Measurements from ENCODE around the gene DCAF8. TPM values are rescaled to one million over a fixed set of nuclear protein-coding genes. Genes with fewer than 3 reads are reported as not detected.

The DCAF8 gene
- total and polyA plus RNA-seq, 2 donors (not counting 3 experiments of a cell fraction or from before 2014, with no cell fraction given) = 85.5 to 106 TPM

GRCh38 chr1:160277987-160278386 lies 15.6 kb upstream of the DCAF8 start:
- H3K4me3 ChIP-seq (replicated peaks in 1 of 3; ENCODE audit: insufficient read depth in 1 of 3, low read depth in 1 of 3, low read length in 3 of 3) = no peak overlapping the region
- H3K79me2 ChIP-seq (ENCODE audit: control insufficient read depth, insufficient read depth, low read length) = peaks cover under 1% of the 10 kb centered on the region
- no peak overlapping the region for H3K9ac ChIP-seq (replicated peaks; ENCODE audit: extremely low read depth, insufficient read depth, low read length)
- H3K27me3 ChIP-seq (ENCODE audit: control insufficient read depth in 2 of 2, insufficient read depth in 2 of 2, low read length in 2 of 2) = no peaks in the 10 kb centered on the region
- DNase-seq (ENCODE audit: low read depth, low spot score) (no peak), FAIRE-seq (no peak)
- H2AFZ ChIP-seq (ENCODE audit: low read depth, low read length) = no peak overlapping the region
- intact Hi-C loops (cut with micrococcal nuclease) = no loop called here
- no peak overlapping the region for H3K27ac ChIP-seq (ENCODE audit: insufficient read depth, low read depth, low read length)
- no peak overlapping the region for H3K4me2 ChIP-seq (ENCODE audit: insufficient read depth, low read length)
- no peaks in the 10 kb centered on the region for H3K9me3 ChIP-seq (replicated peaks; ENCODE audit: control insufficient read depth, insufficient read depth, low read length)
- POLR2A ChIA-PET = no interaction called here
- no peaks in the 10 kb centered on the region for H4K20me1 ChIP-seq (replicated peaks; ENCODE audit: control insufficient read depth, extremely low read depth, insufficient read depth, low read length)
- no peaks in the 10 kb centered on the region for H3K4me1 ChIP-seq (ENCODE audit: control insufficient read depth, extremely low read depth, insufficient read depth, low read length)
- TF ChIP-seq JUN (IDR thresholded peaks at IDR 0.05; ENCODE audit: borderline replicate concordance, insufficient read depth, insufficient read length, low read depth) (no peak), FOS (IDR thresholded peaks at IDR 0.05; ENCODE audit: borderline replicate concordance, insufficient read depth, low read length) (no peak), GATA2 (IDR thresholded peaks at IDR 0.05; ENCODE audit: insufficient read depth, insufficient read length, low read depth, low read length) (no peak), CTCF (IDR thresholded peaks at IDR 0.05; ENCODE audit: extremely low read depth in 1 of 2, insufficient read depth in 1 of 2, low read depth in 1 of 2, low read length in 2 of 2) (no peak), EZH2 (IDR thresholded peaks at IDR 0.05; ENCODE audit: borderline replicate concordance, low read depth, low read length, severe bottlenecking) (no peak), POLR2AphosphoS5 (IDR thresholded peaks at IDR 0.05; ENCODE audit: insufficient read depth, low read depth, low read length) (no peak), POLR2A (IDR thresholded peaks at IDR 0.05; ENCODE audit: low read depth, low read length) (no peak), MYC (IDR thresholded peaks at IDR 0.05; ENCODE audit: low read depth, low read length) (no peak)
- TF ChIP-seq, protein P1, sequence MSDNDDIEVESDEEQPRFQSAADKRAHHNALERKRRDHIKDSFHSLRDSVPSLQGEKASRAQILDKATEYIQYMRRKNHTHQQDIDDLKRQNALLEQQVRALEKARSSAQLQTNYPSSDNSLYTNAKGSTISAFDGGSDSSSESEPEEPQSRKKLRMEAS (IDR thresholded peaks at IDR 0.05; ENCODE audit: insufficient read depth, insufficient read length) = no peak
- H3K36me3 ChIP-seq (ENCODE audit: control insufficient read depth in 2 of 2, extremely low read depth in 1 of 2, insufficient read depth in 2 of 2, low read length in 2 of 2) = peaks cover 34% of the 10 kb centered on the region in 2 experiments
- CTCF ChIA-PET = interaction anchor here (1.0 to 3.2 kb wide), 4 partner anchors 12 to 85 kb away, joined by 3 to 11 read pairs (median 6); no protein-coding TSS in a partner anchor
- dilution Hi-C loops (cut with MboI; ENCODE audit: extremely low pct_ligation_motif_present, low sequenced_read_pairs) = no loop called here
- BruUV-seq (replicated peaks) = no TSS peak
- H3K9me1 ChIP-seq (replicated peaks; ENCODE audit: control insufficient read depth, extremely low read depth, insufficient read depth, low read length) = no peaks in the 10 kb centered on the region

Measured in endothelial cell of umbilical vein (primary cell).